ENCODE results near the gene CDS2.

DNA sequence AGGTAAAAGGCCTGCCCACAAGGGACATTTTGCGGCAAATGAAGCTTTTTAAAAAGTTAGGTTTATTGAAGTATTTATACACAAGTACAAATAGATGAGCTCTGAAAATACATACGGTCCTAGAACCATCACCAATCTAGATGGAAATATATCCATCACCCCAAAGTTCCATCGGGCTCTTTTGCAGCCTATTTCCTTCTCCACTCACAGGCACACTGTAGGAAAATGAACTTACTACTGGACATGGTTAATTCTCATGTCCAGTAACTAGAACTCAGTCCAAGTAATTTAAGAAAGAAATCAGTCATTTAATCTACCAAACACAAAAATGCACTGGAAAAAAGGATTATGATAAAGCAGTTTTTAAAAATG lies 13.2 kb upstream of the CDS2 start:
- TF ChIP-seq, protein P1, sequence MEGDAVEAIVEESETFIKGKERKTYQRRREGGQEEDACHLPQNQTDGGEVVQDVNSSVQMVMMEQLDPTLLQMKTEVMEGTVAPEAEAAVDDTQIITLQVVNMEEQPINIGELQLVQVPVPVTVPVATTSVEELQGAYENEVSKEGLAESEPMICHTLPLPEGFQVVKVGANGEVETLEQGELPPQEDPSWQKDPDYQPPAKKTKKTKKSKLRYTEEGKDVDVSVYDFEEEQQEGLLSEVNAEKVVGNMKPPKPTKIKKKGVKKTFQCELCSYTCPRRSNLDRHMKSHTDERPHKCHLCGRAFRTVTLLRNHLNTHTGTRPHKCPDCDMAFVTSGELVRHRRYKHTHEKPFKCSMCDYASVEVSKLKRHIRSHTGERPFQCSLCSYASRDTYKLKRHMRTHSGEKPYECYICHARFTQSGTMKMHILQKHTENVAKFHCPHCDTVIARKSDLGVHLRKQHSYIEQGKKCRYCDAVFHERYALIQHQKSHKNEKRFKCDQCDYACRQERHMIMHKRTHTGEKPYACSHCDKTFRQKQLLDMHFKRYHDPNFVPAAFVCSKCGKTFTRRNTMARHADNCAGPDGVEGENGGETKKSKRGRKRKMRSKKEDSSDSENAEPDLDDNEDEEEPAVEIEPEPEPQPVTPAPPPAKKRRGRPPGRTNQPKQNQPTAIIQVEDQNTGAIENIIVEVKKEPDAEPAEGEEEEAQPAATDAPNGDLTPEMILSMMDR (IDR thresholded peaks at IDR 0.05): no peak
- TF ChIP-seq ZBTB43 (CRISPR knock-in tag; IDR thresholded peaks at IDR 0.05) (no peak), ZNF263 (CRISPR knock-in tag; IDR thresholded peaks at IDR 0.05; ENCODE audit: low read depth) (no peak), NR2C2 (CRISPR knock-in tag; IDR thresholded peaks at IDR 0.05) (no peak), USF2 (CRISPR knock-in tag; IDR thresholded peaks at IDR 0.05) (no peak), ZNF219 (CRISPR knock-in tag; IDR thresholded peaks at IDR 0.05; ENCODE audit: borderline replicate concordance) (no peak), IRF2 (CRISPR knock-in tag; IDR thresholded peaks at IDR 0.05; ENCODE audit: borderline replicate concordance, low read depth) (no peak)
- TF ChIP-seq, protein P2, sequence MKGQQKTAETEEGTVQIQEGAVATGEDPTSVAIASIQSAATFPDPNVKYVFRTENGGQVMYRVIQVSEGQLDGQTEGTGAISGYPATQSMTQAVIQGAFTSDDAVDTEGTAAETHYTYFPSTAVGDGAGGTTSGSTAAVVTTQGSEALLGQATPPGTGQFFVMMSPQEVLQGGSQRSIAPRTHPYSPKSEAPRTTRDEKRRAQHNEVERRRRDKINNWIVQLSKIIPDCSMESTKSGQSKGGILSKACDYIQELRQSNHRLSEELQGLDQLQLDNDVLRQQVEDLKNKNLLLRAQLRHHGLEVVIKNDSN (CRISPR knock-in tag; IDR thresholded peaks at IDR 0.05): no peak
